H9 (cell line): ENCODE measurements around the gene CSMD2. TPM values are rescaled to one million over a fixed set of nuclear protein-coding genes. Genes with fewer than 3 reads are reported as not detected.
"Not testable (repeated sequence)": the region's sequence is repeated elsewhere in the genome, so short reads cannot be mapped to it uniquely, and the experiment has no call there.

Experiments
- DNase-seq: peaks from one replicate; pipeline ENCODE4 v3.0.0-alpha.2; 2017
- H2AFZ ChIP-seq: one replicate; pipeline ENCODE4 v1.6.1; 2013; ENCODE audit warnings: mild to moderate bottlenecking, low read length, control low read depth, moderate library complexity
- H2AK5ac ChIP-seq: 2 replicates; pipeline ENCODE4 v1.6.1; 2013; ENCODE audit warnings: low read length, control low read depth, mixed read lengths; ENCODE audit not compliant: insufficient read length
- H2BK120ac ChIP-seq: one replicate; pipeline ENCODE4 v1.6.1; 2013; ENCODE audit warnings: low read depth, mild to moderate bottlenecking, low read length, control low read depth, inconsistent platforms; ENCODE audit not compliant: poor library complexity, severe bottlenecking
- H2BK12ac ChIP-seq: 2 replicates; pipeline ENCODE4 v1.6.1; 2013; ENCODE audit warnings: low read length, control low read depth, mixed read lengths, low read depth; ENCODE audit not compliant: insufficient read length
- H2BK15ac ChIP-seq: 2 replicates; pipeline ENCODE4 v1.6.1; 2013; ENCODE audit warnings: low read depth, low read length, control low read depth
- H2BK20ac ChIP-seq: one replicate; pipeline ENCODE4 v1.6.1; 2013; ENCODE audit warnings: low read depth, mild to moderate bottlenecking, low read length, control low read depth, inconsistent platforms; ENCODE audit not compliant: poor library complexity, severe bottlenecking
- H2BK5ac ChIP-seq: 2 replicates; pipeline ENCODE4 v1.6.1; 2013; ENCODE audit warnings: low read length, control low read depth, mixed read lengths; ENCODE audit not compliant: insufficient read length
- H3K14ac ChIP-seq: 2 replicates; pipeline ENCODE4 v1.6.1; 2013; ENCODE audit warnings: low read length, control low read depth; ENCODE audit not compliant: insufficient read depth
- H3K18ac ChIP-seq: 2 replicates; pipeline ENCODE4 v1.6.1; 2013; ENCODE audit warnings: low read depth, mild to moderate bottlenecking, mixed read lengths, low read length, control low read depth; ENCODE audit not compliant: insufficient read length
- H3K23ac ChIP-seq: 2 replicates; pipeline ENCODE4 v1.6.1; 2013; ENCODE audit warnings: low read length, control low read depth, mixed read lengths, low read depth; ENCODE audit not compliant: insufficient read length
- H3K23me2 ChIP-seq: 2 replicates; pipeline ENCODE4 v1.6.1; 2013; ENCODE audit warnings: low read depth, mild to moderate bottlenecking, mixed read lengths, low read length, control low read depth; ENCODE audit not compliant: insufficient read length, poor library complexity, severe bottlenecking
- H3K27ac ChIP-seq: 2 replicates; pipeline ENCODE4 v1.5.1; 2013; ENCODE audit warnings: low read length, control low read depth, mixed read lengths, low read depth; ENCODE audit not compliant: insufficient read length
- H3K27me3 ChIP-seq: 2 replicates; pipeline ENCODE4 v1.6.1; 2013; ENCODE audit warnings: low read length, control low read depth, inconsistent platforms; ENCODE audit not compliant: insufficient read depth
- H3K4ac ChIP-seq: 2 replicates; pipeline ENCODE4 v1.6.1; 2013; ENCODE audit warnings: low read depth, mild to moderate bottlenecking, control low read depth, inconsistent platforms, low read length, moderate library complexity
- H3K4me1 ChIP-seq: 2 replicates; pipeline ENCODE4 v1.6.1; 2013; ENCODE audit warnings: low read length, control low read depth, inconsistent platforms; ENCODE audit not compliant: insufficient read depth
- H3K4me2 ChIP-seq: 2 replicates; pipeline ENCODE4 v1.6.1; 2013; ENCODE audit warnings: low read length, control low read depth, mixed read lengths; ENCODE audit not compliant: insufficient read length, insufficient read depth
- H3K56ac ChIP-seq: 2 replicates; pipeline ENCODE4 v1.6.1; 2013; ENCODE audit warnings: low read depth, mild to moderate bottlenecking, mixed read lengths, low read length, control low read depth; ENCODE audit not compliant: insufficient read length
- H3K79me1 ChIP-seq: 2 replicates; pipeline ENCODE4 v1.6.1; 2013; ENCODE audit warnings: low read depth, mild to moderate bottlenecking, moderate library complexity, low read length, control low read depth, inconsistent platforms; ENCODE audit not compliant: insufficient read depth, poor library complexity, severe bottlenecking
- H3K79me2 ChIP-seq: 2 replicates; pipeline ENCODE4 v1.6.1; 2013; ENCODE audit warnings: low read length, control low read depth, inconsistent platforms; ENCODE audit not compliant: insufficient read depth
- H3K9ac ChIP-seq: 2 replicates; pipeline ENCODE4 v1.6.1; 2013; ENCODE audit warnings: low read length, control low read depth, mixed read lengths; ENCODE audit not compliant: insufficient read length; ENCODE audit errors: extremely low read depth
- H3K9me3 ChIP-seq: one replicate; pipeline ENCODE4 v1.6.1; 2013; ENCODE audit warnings: low read depth, low read length, inconsistent platforms; ENCODE audit not compliant: control insufficient read depth
- H3T11ph ChIP-seq: one replicate; pipeline ENCODE4 v1.6.1; 2013; ENCODE audit warnings: mild to moderate bottlenecking, low read length, control low read depth, inconsistent platforms
- H4K20me1 ChIP-seq: one replicate; pipeline ENCODE4 v1.6.1; 2013; ENCODE audit not compliant: control insufficient read depth, insufficient read length, insufficient read depth
- H4K5ac ChIP-seq: 2 replicates; pipeline ENCODE4 v1.6.1; 2013; ENCODE audit warnings: low read depth, mild to moderate bottlenecking, mixed read lengths, low read length, control low read depth; ENCODE audit not compliant: insufficient read length
- H4K8ac ChIP-seq: replicated peaks from 2 replicates; pipeline ENCODE4 v1.6.1; 2013; ENCODE audit warnings: low read length, control low read depth, mixed read lengths, low read depth; ENCODE audit not compliant: insufficient read length
- H4K91ac ChIP-seq: 2 replicates; pipeline ENCODE4 v1.6.1; 2013; ENCODE audit warnings: low read depth, mild to moderate bottlenecking, moderate library complexity, mixed read lengths, low read length, control low read depth; ENCODE audit not compliant: insufficient read length
- H3K27ac Mint-ChIP-seq, 3 experiments: 2 replicates in 2 of 3; 3 replicates in 1 of 3; pipeline ENCODE4 v1.8.0; 2020 to 2021; ENCODE audit warnings: mixed read lengths in 3 of 3, mild to moderate bottlenecking in 1 of 3, moderate library complexity in 1 of 3
- H3K27me3 Mint-ChIP-seq: 2 replicates; pipeline ENCODE4 v1.8.0; 2021; ENCODE audit warnings: low read depth, mild to moderate bottlenecking, moderate library complexity, mixed read lengths
- H3K36me3 Mint-ChIP-seq, 3 experiments: 2 replicates in 2 of 3; 3 replicates in 1 of 3; pipeline ENCODE4 v1.8.0; 2020 to 2021; ENCODE audit warnings: low read depth in 3 of 3, mixed read lengths in 3 of 3; ENCODE audit not compliant: insufficient read depth in 1 of 3
- H3K4me1 Mint-ChIP-seq, 2 experiments: 2 replicates each; pipeline ENCODE4 v1.8.0; 2020; ENCODE audit warnings: mixed read lengths in 2 of 2
- H3K4me3 Mint-ChIP-seq, 2 experiments: 2 replicates in 1 of 2; 3 replicates in 1 of 2; pipeline ENCODE4 v1.8.0; 2020 to 2021; ENCODE audit warnings: mild to moderate bottlenecking in 2 of 2, mixed read lengths in 2 of 2, moderate library complexity in 1 of 2
- H3K9me3 Mint-ChIP-seq, 2 experiments: 2 replicates in 1 of 2; 3 replicates in 1 of 2; pipeline ENCODE4 v1.8.0; 2020; ENCODE audit warnings: mild to moderate bottlenecking in 2 of 2, mixed read lengths in 2 of 2, moderate library complexity in 1 of 2
- CTCF ChIP-seq: fragments of 200-600 bp; sonication (generic); conservative IDR thresholded peaks from 3 replicates; pipeline ENCODE4 v1.8.0; 2021; ENCODE audit warnings: antibody characterized with exemption, mild to moderate bottlenecking
- WGBS: extraction: QIAGEN DNeasy Blood & Tissue Kit; methylation state at CpG from one replicate; pipeline ENCODE4 v1.1.7; 2013; ENCODE audit warnings: missing lambda C conversion rate, low lambda C conversion rate, mixed read lengths; ENCODE audit not compliant: insufficient read length; ENCODE audit errors: extremely low coverage; 5-methylcytosine and 5-hydroxymethylcytosine counted together
- total RNA-seq: library from RNA; stranded (reverse); gene quantifications from 2 replicates; pipeline ENCODE4 v1.2.1, GENCODE V29; 2021

CSMD2 gene
- total RNA-seq, 1 experiment from 2014 or later = 6.4 TPM

DNA sequence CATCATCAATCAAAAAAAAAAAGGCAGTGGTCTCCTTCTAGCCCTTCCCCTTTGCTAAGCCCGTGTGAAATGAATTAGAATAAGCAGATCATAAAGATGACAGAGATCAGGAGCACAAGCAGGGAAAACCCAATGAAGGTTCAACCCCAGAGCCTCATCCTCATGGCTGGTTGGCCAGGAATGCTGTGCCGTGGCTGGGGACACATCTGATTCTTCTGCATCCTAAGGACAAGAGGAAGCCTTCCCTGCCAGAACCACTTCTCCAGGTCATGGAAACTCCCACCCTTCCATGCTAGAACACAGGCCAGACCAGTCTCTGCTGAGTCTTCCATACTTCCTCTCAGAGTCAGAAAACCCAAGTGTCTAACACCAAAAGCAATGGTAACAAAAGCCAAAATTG is 81.1 kb downstream of the CSMD2 start:
- no peaks in the 10 kb centered on the region for H3K23me2 ChIP-seq
- peaks cover 47 to 64% (median 63%) of the 10 kb centered on the region in 3 experiments for H3K36me3 Mint-ChIP-seq
- H3K4me2 ChIP-seq = no peak overlapping the region
- H3K4ac ChIP-seq = no peak overlapping the region
- no peaks in the 10 kb centered on the region; the same call in 1 of the 2 replicates for H3K27me3 ChIP-seq
- no peaks in the 10 kb centered on the region; the same call in 1 of the 2 replicates for H3K79me2 ChIP-seq
- H2AFZ ChIP-seq = no peak overlapping the region
- H4K8ac ChIP-seq = no peak overlapping the region
- no peak overlapping the region for H3K4me3 Mint-ChIP-seq
- H2BK20ac ChIP-seq = no peak overlapping the region
- no peak overlapping the region for H3K9ac ChIP-seq
- H3K79me1 ChIP-seq = no peaks in the 10 kb centered on the region
- no peak overlapping the region for H3K23ac ChIP-seq
- no peak overlapping the region for H2BK120ac ChIP-seq
- H3K56ac ChIP-seq = no peak overlapping the region
- no peaks in the 10 kb centered on the region for H3K4me1 ChIP-seq
- DNase-seq = no peak
- no peak overlapping the region for H3K27ac ChIP-seq
- no peak overlapping the region for H3T11ph ChIP-seq
- H3K4me1 Mint-ChIP-seq = peaks cover 0 to 6% of the 10 kb centered on the region in 2 experiments; a peak in 2 of 4 replicates
- H4K5ac ChIP-seq = no peak overlapping the region
- no peak overlapping the region for H3K14ac ChIP-seq
- H3K9me3 Mint-ChIP-seq = peaks cover 32 to 34% of the 10 kb centered on the region in 2 experiments
- no peak overlapping the region for H3K27ac Mint-ChIP-seq
- no peak overlapping the region for H4K91ac ChIP-seq
- no peak overlapping the region for H3K18ac ChIP-seq
- TF ChIP-seq CTCF = no peak
- no peak overlapping the region for H2BK15ac ChIP-seq
- H2BK5ac ChIP-seq = no peak overlapping the region
- no peaks in the 10 kb centered on the region for H4K20me1 ChIP-seq
- no peak overlapping the region for H2BK12ac ChIP-seq
- no peaks in the 10 kb centered on the region for H3K9me3 ChIP-seq
- H3K27me3 Mint-ChIP-seq = no peaks in the 10 kb centered on the region
- WGBS = no CpG with 5 or more reads among the region's 2 CpGs
- H2AK5ac ChIP-seq = no peak overlapping the region

GRCh38 chr1:34082085-34082670 is 82.9 kb downstream of the CSMD2 start:
- no CpG with 5 or more reads among the region's 43 CpGs for WGBS
- H3K23ac ChIP-seq, H3K27me3 Mint-ChIP-seq, H4K8ac ChIP-seq, H3K4me2 ChIP-seq, H3K4me1 Mint-ChIP-seq, H3K9me3 ChIP-seq, H2BK12ac ChIP-seq, H3K27ac ChIP-seq, H2BK15ac ChIP-seq, H3K4me1 ChIP-seq, H2AK5ac ChIP-seq, H3K9ac ChIP-seq, H3K4ac ChIP-seq, H2BK5ac ChIP-seq, H2AFZ ChIP-seq, H3K23me2 ChIP-seq, H4K91ac ChIP-seq, H3K27ac Mint-ChIP-seq, H2BK20ac ChIP-seq, H3K18ac ChIP-seq, H3K27me3 ChIP-seq, H3K56ac ChIP-seq, H3K79me2 ChIP-seq, H4K20me1 ChIP-seq, H3T11ph ChIP-seq, H3K79me1 ChIP-seq, DNase-seq, H3K14ac ChIP-seq, H4K5ac ChIP-seq, H3K4me3 Mint-ChIP-seq, H2BK120ac ChIP-seq: not testable (repeated sequence)
- H3K36me3 Mint-ChIP-seq = peaks cover 34 to 57% (median 56%) of the 10 kb centered on the region in 3 experiments
- peaks cover 32 to 34% of the 10 kb centered on the region in 2 experiments for H3K9me3 Mint-ChIP-seq
